GM18526 (cell line): ENCODE measurements around the gene FILIP1L.

Experiments
- POLR2A ChIP-seq: IDR thresholded peaks from 3 replicates; pipeline ENCODE4 v1.6.1; 2011; ENCODE audit not compliant: insufficient read length; ENCODE audit errors: extremely low read depth

FILIP1L gene

DNA sequence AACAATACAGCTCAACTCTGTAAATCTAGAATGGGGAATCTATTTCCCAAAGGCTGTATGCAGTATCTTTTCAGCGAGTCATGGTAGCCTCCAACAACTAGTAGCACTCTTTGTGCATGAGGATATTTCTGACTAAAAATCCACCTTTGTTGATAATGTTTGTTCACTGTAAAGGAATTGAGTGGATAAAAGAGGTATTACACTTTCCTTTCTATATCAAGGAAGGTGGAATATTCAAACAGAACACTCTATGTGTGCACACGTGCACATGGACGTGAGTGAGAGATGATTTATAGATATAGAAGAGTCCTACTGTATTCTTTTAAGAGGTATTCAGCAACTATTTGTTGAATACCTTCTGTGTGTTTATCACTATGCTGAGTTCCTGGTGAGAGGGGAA is 228.4 kb downstream of the FILIP1L start:
- no peak for TF ChIP-seq POLR2A

DNA sequence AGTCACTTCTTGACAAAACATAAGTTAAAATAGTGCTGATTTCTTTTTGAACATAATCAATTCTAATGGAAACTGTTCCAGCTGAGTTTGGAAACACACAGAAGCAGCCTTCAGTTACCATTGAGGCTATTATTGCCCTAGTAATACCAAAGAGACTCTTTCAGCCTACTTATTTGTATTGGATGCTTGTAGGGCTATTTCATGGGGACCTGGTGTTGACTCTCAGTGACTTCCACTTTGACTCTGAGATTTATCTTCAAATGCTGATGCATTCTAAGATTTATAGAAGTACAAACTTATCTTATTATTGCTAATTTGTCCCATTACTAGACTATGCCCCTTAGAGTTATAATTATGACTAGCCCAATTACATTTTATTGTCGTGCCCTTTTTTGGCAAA is 229.2 kb downstream of the FILIP1L start:
- TF ChIP-seq POLR2A = no peak

DNA sequence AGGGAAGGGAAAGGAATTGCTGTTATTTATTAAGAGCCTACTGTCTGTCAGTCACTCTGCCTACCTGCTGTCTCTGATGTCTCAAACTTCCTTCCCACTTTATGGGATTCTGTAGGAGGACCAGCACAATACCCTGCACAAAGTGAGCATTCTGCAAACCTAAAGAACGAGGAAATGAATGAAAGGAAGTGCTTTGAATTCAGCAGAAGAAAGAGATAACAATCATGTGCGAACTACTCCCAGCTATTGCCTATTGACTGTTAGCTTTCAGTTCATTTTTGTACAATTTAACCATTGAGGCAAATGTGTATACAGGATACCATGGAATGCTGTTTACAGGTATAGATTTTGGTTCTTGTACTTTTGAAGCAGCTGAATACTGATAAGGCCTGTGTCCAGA is 229.8 kb downstream of the FILIP1L start:
- TF ChIP-seq POLR2A = no peak

DNA sequence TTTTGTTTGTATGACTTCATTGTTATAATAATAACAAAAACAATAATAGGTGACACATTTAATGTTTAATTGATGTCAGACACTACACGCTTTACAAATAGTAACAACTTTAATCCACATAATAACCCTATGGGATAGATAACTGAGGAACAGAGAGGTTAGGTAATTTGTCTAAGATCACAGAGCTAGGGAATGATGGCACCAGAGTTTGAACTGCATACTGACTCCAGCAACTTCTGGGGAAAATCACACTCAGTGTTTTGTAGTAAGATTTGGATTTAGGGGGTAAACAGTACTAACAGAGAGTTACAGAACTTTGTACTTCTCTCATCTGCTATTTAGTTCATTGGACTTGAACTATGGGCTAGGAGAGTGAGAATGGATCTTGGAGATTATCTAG is 230.6 kb downstream of the FILIP1L start:
- no peak for TF ChIP-seq POLR2A

DNA sequence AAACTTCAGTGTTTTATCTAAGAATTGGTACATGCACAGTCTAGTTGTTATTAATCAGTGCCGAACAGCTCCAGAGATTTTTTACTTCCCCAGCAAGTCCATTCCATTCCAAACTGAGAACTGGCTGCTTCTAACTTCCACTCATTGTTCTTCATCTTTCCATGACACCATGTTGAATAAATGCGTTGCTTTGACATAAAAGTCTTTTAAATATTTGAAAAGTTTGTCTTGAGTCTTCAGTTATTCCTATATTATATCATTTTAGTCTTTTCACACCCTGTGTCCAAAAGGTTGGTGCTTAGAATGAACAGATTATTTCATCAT is 231.2 kb downstream of the FILIP1L start:
- no peak for TF ChIP-seq POLR2A

DNA sequence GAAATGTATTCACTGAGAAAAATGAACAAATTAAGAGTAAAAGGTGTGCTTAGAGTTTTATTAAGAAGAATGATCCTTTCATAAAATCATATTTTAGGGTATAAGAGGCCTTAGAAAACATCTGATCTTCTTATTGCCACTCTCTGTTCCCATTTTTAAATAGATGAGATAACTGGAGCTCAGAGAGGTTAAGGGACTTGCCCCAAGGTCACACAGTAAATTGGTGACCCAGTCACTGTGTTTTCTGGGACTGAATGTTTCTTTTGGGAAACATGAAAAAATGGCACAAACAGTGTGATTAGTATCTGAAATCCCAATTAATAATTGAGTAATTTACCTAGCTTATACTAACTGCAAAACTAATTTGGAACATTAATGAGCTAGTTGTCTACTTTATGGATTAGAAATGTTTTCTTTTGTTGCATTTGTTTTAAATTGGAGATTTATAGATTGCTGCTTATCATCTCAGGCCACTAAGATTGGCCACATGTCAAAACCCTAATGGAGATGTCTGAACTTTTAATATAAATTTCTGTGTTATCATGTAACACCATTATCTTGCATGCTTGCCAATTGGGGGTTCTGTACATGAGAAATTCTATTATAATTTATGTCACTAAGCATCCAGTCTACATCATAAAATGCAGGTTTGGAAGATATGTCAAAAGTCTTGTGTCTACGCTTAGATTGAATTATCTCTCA is 231.7 kb downstream of the FILIP1L start:
- TF ChIP-seq POLR2A = no peak

DNA sequence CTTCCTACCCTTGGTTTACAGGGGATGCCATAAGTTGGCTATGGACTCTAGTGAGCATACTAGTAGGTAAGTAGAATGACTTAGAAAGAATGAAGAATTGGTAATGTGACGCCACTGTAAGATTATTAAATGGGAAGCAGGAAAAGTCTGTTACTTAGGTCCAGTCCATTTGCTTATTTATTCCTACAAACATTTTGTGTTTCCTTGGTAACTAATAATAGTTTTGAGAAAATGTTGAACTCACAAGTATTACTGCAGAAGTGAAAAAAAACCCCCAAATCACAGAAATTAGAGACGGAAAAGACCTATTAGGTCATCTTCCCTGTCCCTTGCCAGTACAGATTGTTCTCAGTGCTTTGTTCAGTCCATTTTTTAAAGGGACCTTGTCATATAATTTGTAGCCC is 233.2 kb downstream of the FILIP1L start:
- TF ChIP-seq POLR2A = no peak

DNA sequence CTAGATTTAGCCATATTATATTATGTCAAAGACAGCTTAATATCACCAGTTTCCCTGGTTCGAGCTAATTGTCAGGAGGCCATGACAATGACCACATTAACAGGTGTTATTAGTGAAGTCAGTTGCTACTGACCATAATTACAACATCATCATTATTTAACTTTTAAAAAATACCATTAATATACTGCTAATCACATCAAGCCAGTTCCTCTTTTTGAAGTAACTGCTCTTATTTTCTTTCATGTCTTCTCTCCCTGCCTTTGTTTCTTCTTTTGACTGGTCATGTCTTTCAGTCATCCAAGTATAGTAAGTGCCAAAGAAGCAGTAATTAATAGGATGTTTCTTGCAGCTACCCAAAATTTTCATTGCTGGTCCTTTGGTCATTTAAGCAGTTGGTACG is 235.0 kb downstream of the FILIP1L start:
- no peak for TF ChIP-seq POLR2A

DNA sequence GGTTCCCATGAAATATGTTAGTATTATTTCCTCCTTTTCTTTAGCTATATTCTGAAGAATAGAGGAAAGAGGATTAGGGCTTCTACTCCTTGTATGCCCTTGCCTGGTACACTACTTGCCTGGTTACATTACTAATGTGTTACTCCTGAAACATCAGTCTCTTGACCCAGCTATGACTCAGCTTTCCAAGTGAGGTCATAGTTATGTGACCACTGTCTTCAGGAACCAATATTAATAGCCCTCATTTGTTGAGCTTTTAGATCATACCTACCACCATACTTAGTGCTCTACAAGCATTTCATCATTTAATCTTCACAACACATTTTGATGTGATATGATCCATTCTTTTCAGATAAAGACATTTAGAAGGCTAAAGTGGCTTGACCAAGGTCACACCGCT is 236.3 kb downstream of the FILIP1L start:
- TF ChIP-seq POLR2A = no peak

DNA sequence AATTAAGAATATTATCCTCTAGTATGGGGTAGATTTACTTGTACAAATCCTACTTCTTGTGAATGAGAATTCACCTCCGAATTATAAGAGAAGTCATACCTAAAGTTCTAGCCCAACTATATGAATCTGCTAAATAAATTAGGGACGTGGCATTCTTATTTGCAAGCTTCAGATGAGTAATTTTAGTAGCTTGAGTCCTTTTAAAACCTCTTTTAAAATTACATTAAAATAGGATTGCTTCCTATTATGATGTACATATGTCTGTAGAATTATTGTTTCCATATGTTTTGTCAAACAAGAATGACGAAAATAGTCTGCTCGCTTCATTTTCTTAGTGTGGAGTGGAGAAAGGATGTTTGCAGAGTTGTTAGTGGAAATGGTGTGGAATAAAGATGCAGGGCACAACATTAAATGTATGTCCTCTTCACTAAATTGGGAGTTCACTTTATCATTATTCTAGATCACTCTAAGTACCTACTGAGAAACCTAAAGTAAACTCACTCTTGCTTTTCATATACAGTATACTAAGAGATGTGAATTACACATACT is 237.2 kb downstream of the FILIP1L start:
- no peak for TF ChIP-seq POLR2A

DNA sequence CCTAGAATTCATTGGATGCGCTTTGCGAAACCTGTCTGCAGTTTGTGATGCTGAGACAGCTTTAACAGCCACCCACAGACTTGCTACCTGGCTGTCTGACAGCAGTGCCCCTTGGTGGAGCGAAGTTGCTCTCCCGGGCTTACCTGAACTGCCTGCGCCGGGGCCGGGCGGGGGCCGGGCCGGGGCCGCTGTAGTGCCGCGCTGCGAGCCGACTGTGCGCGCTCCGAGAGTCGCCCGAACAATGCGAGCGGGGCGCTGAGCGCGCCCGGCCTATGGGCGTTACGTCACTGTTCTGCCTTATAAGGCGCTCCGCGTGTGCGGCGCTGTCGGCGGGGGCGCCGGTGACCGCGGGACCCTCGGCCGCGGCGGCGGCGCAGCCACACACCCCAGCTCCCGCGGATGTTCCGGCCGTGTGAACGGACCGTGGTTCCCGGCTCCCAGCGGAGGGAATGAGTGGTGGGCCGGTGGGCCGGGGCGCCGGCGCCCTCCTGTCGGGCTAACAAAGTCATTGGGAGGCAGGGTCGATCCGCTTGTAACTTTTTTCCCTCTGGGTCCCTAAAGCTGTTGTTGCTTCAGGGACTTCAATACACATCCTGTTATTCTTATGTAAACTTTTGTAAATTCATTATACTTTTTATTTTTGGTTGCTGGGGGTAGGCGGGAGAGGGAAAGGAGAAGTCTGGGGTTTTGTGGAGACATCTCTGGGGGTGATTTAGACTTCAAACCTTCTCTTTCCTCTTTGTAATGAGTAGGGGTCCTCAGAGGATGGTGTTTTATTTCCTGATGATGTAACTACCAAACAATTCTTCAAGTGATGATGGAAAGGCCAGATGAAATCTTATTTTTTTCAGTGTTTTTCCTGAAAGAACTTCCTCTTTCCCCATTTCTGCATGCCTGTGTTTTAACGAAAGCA is 238.1 kb downstream of the FILIP1L start:
- TF ChIP-seq POLR2A = peak; percentile 58

DNA sequence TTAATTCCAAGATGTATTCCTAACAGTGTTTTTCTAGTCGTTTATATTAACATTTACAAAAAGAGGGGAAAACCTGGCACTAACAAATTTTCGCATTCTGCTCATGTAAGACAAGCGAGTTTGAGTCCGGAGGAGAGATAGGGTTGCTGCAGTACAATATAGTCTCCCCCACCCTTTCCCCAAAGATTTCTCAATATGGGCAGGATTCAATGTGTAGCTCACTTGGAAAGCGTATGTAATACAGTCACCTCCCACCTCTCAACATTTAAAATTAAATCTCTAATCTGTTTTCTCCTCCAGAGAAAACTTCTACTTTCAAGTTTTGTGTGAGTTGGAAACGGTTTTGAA is 238.7 kb downstream of the FILIP1L start:
- TF ChIP-seq POLR2A = no peak

DNA sequence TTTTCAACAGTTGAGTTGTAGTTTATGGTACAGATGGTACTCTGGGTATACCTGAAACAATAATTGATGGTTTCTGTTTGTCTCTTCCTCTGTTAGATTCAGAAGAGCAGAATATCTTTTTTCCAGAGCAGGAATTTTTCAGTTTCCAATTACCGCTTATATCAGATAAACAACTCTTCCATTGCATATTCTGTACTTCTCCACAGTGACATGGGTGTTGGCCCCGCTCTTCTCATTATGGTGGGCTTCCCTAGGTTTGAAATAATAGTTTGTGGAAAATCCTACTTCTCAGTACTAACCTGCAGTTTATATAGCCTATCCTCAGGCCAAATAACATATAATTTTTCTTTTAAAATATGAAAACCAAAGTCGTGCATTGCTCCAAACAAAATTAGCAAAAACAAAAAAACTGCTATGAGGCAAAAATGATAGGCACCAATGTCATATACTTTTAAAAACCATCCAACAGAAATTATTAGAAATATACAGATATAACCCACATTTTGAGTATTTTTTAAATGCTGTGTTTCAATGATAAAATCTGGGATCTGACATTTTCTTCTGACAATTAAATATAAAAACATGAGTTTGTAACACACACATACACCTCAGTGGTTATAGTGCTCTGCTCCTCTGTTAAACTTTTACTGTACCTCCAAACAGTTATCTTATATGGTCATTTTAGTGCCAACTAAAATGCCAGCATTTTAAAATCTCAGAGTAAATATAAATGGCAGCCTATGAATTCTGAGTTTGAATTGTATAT is 239.9 kb downstream of the FILIP1L start:
- no peak for TF ChIP-seq POLR2A

DNA sequence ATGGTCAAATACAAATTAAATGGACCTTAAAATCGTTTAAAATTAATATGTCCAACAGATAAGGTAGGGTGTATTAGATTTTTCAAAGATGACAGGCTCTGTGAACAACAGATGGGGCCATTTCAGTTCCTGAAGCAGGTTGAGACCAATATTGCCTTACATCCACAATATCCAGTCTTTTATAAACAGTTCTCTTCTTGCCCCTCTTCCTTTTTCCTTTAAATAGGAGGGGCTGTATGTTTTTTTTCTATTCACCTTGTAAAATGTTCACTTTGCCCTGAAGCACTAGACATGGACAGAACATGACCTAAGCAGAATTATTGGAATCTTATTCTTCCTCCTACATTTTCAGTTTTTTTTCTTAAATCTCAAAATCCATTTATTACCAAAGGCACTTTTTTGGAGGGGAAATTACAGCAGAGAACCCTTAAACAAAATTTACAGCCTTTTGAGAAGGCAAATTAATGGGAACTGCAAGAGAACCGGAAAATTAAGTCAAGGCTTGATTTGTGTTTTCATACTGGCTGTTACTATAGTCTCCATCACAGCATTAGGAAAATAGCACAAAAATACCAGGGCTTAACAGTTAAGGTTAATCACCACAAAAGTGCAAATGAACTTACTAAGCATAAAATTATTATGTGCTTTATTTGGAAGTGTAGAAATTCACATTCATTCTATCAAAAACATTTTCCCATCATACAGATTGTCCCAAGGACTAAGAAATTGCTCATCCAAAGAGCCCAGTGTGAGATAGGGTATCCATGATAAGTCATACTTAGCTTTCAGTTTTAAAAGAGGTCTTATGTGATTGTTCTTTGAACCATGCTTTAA is 240.8 kb downstream of the FILIP1L start:
- TF ChIP-seq POLR2A = no peak

DNA sequence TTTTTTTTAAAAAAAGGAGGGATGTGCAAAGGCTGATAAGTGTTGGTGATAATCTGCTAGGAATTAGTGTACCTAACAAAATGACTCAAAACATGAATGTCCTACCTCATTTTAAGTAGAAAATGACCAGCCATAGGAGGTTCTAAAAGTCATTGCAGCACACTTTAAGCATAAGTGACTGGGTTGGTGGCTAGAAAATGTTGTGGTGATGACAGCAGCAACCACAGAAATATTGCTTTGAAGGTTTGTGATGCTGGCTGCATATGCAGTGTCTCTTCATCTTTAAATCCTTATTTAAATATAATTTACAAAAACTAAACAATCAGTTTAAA is 241.4 kb downstream of the FILIP1L start:
- TF ChIP-seq POLR2A = no peak
